ENCODE data around the gene PER3.

The PER3 gene

GRCh38 chr1:7783826-7784491 lies at the start of gene PER3:
Gene PER3, plus strand, starts transcription at chr1:7784291. Its CDS starts 587 bp downstream, at chr1:7784878.
- DNase-seq = peak; percentile 94

DNA sequence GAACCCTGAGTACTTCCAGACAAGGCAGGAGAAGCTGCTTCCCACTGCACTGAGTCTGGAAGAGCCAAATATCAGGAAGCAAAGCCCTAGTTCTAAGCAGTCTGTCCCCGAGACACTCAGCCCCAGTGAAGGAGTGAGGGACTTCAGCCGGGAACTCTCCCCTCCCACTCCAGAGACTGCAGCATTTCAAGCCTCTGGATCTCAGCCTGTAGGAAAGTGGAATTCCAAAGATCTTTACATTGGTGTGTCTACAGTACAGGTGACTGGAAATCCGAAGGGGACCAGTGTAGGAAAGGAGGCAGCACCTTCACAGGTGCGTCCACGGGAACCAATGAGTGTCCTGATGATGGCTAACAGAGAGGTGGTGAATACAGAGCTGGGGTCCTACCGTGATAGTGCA lies 46.0 kb upstream of the PER3 start:
- DNase-seq = no peak

- no peak for DNase-seq
Measured at GRCh38 chr1:7743346-7743745, 40.7 kb upstream of the PER3 start.

DNA sequence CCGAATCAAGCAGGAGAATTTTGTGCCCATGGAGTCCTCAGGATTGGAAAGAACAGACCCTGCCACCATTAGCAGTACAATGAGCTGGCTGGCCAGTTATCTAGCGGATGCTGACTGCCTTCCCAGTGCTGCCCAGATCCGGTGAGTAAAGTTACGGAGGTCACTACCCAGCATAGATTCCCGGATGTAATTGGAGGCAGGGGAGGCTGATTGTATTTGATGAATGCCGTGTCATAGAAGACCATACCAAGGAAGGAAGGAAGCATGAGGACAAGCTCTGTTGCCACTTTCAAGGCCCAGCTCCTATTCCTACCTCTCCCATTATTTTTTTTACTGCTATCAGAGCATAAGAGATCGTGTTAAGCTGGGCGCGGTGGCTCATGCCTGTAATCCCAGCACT lies 39.2 kb upstream of the PER3 start:
- no peak for DNase-seq

- no peak for DNase-seq
Measured at GRCh38 chr1:7745783-7746182, 38.3 kb upstream of the PER3 start.

DNA sequence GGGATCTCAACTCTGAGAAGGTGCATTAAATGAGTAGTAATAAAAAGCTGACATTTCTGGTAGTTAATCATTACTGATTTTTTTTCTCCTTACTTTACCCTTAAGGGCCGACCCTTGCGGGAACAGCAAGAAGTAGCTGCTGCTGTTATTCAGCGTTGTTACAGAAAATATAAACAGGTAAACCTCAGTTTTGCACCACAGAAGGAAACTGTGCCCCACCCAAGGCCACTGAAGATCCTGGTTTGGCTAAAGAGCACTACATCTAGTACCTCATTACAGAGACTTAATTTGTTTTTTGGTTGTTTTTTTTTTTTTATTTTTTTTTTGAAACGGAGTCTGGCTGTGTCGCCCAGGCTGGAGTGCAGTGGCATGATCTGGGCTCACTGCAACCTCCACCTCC lies 36.5 kb upstream of the PER3 start:
- no peak for DNase-seq

DNA sequence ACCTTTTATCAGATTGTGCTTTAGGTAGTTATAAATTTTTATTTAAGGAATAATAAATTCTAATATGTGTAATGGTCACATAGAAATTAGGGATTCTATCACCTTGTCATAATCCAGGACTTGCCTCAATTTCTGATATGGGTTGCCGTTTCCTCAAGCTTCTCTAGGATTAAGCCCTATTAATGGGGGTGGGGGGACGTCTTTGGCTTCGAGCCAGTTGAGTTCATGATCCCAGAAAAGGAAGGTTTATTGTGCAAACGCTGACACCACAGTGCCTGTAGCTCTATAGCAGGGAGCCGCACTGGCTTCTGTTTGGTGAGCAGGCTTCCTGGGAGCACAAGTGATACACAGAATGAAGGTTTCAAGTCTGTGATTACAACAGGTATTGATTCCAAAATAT lies 35.0 kb upstream of the PER3 start:
- DNase-seq = no peak

GRCh38 chr1:7751174-7751573 lies 32.9 kb upstream of the PER3 start:
- DNase-seq = no peak

- peak; percentile 14 for DNase-seq
Measured at GRCh38 chr1:7752512-7753417, 31.3 kb upstream of the PER3 start.

DNA sequence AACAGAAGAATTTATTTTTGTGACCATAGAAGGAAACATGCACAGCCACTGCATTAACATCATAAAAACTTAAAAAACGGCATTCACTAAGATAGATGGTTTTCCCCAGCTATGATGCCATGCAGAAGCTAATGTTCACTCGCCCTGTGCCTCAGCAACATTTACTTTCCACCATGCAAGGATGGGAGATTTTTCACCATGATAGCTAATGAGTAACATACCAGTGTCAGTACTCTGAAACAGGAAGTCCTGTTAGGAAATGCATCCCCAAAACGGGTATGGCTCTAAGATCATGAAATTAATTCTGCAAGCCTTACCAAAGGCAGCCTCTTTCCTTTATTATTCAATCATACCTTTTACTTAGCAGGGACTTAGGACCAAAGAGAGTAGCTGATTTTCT lies 30.4 kb upstream of the PER3 start:
- no peak for DNase-seq

DNA sequence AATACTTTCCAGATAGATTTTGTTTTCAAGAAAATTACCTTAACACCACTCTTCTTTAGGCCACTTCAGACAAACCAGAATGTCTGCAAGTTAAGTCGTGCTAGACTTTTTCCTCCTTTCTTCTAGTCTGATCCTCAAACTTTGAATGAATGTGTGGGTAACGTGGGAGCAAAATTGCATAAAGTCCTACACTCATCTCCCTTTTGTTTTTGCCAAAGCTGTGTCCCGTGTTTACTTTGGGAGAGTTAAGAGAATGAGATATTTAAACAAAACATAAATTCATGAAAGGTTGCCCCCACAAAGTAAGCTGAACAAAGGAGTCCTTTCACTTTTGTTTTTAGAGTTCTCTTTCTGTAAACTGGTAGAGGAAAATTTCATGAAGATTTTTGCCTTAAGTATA lies 29.9 kb upstream of the PER3 start:
- DNase-seq = no peak

GRCh38 chr1:7755448-7755847 lies 28.6 kb upstream of the PER3 start:
- no peak for DNase-seq

GRCh38 chr1:7760245-7760644 lies 23.8 kb upstream of the PER3 start:
- no peak for DNase-seq

DNA sequence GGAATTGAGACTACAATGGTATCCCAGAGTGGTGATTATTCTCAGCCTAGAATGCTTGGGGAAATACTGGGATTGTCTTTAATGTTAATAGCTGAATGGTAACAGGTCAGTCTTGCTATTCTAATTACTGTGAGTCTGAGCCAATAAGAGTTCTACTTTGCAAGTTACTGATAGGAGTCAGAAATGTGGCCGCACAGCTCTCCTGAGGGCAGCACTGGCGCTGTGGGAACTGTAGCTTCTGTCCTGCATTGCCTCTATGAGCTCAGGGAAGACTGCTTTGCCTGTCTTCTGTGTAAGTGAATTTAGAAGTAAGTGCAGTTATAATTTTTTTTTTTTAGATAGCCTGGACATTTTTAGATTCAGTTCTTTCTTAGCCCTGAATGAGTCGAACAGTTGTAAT lies 23.0 kb upstream of the PER3 start:
- no peak for DNase-seq

- DNase-seq = no peak
Measured at GRCh38 chr1:7767176-7767575, 16.9 kb upstream of the PER3 start.

- no peak for DNase-seq
Measured at GRCh38 chr1:7768583-7768982, 15.5 kb upstream of the PER3 start.

DNA sequence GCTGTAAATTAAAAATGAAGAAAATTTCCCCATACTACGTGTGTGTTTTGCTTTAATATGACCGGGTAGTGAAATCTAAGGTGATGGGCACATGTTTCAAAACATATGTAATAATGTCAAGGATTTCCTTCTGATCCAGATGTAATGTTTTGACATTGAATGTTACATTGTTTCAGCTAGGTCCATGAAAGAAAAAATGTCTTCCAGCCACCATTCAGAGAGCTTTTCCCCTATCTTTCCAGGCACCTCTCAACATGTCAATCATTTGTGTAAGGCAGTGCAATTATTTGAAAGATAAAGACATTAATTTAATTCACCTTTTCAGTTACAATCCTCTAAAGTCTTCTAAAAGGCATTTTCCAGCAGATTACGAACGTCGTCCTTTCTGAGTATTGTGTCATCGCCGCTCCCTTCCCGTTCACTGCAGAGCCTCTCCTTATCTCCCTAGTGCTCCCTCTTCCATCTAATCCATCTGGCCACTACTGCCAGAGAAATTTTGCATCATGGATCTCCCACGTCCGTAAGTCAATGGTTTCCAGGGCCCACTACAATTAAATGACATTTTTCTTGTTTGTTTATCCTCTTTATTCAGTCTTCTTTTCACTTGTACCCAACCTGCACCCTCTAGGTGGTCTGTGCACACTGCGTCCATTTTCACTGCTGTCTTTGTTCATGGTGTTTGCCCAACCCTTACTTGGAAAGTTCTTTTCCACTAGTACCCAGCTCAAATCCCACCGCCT lies 14.2 kb upstream of the PER3 start:
- DNase-seq = no peak

DNA sequence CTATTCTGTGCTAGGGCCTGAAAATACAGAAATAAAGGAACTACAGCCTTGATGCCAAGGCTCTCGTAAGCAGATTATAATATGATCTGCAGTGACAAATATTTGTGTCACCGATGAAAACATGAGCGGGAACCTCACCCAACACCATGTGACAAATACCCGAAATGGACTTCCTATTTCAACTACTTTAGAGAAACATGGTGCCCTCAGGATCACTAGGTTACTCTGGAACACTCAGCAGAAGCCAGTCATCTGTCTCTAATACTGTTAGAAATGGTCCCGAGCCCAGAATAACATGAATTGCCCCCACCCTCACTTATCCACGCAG lies 13.5 kb upstream of the PER3 start:
- no peak for DNase-seq

DNA sequence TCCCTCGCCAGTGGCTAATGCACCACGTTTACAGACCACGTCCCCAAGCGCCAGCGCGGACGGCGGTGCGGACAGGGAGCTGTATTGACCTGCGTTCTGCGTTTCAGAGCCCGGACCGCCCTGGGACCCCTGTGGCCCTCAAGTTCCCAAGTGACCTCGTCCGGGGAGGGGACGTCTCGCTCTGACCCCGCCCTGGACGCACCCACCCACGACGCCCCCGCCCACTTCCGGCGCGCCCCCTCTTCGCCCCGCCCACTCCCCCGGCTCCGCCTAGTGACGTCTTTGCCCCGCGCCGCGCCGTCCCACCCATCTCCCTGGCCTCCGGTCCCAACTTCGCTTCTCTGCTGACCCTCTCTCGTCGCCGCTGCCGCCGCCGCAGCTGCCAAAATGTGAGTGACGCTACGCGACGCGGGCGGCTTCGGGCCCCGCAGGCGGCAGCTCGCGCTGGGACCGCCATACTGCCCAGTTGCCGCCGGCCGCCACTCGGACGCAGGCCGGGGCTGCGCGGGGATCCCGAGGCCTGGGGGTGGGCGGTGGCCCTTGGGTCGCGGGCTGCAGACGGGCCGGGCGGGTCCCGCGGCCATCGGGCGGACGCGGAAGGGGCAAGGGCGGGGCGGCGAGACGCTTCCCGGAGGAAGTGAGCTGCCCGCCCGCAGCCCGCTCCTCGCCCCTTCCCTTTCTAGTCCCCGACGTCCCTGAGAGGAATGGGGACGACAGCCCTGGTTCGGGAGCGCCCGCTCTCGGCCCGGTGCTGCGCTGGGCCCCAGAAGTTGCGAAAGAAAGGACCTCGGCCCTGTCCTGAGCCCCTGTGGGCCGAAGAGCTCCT lies 12.9 kb upstream of the PER3 start, which contains the start of gene VAMP3:
TSS of gene VAMP3 (plus strand) at position 300 of the 826 bp plus-strand sequence. CDS start at position 388, 88 bp downstream.
- peak; percentile 38 for DNase-seq

DNA sequence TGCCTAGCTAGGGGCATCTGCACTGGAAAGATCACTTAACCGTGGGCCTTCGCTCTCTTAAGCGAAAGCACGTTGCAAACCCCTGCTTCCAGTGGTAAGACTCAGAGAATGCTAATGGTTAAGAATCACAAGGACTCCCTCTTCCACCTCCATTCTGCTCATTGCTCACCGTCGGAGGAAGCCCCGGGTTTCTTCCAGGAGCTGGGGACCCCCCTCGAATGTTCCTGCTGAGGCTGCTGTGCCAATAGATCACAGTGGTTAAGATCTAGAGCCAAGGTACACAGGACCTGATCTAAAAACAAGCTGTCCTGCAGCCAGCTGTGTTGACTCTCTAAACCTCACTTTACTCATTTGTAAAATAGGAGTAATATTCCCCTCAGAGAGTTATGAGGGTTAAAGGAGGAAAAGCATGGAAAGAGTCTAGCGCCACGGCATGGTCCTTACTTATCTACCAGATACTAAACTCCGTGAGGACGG lies 12.2 kb upstream of the PER3 start:
- DNase-seq = no peak

DNA sequence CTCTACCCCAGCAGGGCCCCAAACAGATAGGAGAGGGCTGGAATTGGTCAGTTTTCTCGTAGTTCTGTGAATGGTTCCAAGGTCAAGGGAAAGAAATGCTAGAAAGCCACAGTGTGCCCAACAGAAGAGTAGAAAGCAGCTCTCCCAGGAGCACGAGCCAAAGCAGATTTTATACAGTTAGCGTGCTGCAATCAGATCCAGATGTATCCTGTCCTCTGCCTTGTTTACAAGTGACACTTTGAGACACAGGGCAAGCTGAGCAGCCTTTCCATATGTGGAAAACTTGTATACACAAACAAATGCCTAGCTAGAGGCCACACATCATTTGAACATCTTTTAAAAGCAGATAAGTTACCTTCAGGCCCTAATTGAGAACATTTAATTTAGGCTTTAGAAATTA lies 6.5 kb upstream of the PER3 start:
- DNase-seq = no peak

DNA sequence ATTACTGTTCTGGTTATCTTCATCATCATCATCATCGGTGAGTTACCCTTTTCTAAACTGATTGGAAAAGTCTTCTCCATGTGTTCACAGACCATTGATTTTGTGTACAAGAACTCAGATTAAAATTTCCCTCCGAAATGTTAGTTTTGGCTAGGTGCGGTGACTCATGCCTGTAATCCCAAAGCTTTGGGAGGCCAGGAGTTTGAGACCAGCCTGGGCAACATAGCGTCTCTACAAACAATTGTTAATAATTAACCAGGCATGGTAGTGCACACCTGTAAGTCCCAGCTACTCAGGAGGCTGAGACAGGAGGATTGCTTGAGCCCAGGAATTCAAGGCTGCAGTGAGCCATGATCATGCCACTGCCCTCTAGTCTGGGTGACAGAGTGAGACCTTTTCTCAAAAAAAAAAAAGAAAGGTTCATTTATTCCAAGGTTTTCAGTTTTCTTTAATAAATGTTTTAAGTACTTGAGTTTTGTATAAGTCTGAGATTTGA lies 5.9 kb upstream of the PER3 start:
- no peak for DNase-seq

Data from NCI-H226 (cell line).